Endodermal cell (in vitro differentiated cells): Measurements from ENCODE around the gene MYL12A. TPM values are rescaled to one million over a fixed set of nuclear protein-coding genes. Genes with fewer than 3 reads are reported as not detected.

Source experiments
- DNase-seq: peaks from one replicate; pipeline ENCODE4 v3.0.0-alpha.2; 2017
- H3K27ac ChIP-seq: 2 replicates; pipeline ENCODE4 v1.5.1; 2013; ENCODE audit warnings: mild to moderate bottlenecking, low read depth, low read length, moderate library complexity
- H3K27me3 ChIP-seq: 2 replicates; pipeline ENCODE4 v1.6.1; 2013; ENCODE audit warnings: mild to moderate bottlenecking, low read length, moderate library complexity; ENCODE audit not compliant: insufficient read depth, control insufficient read depth, poor library complexity, severe bottlenecking
- H3K36me3 ChIP-seq: 2 replicates; pipeline ENCODE4 v1.7.0; 2013; ENCODE audit warnings: mild to moderate bottlenecking, low read length, moderate library complexity; ENCODE audit not compliant: control insufficient read depth, insufficient read depth
- H3K4me1 ChIP-seq: one replicate; pipeline ENCODE4 v1.7.0; 2013; ENCODE audit warnings: low read length; ENCODE audit not compliant: control insufficient read depth, insufficient read depth
- H3K4me3 ChIP-seq: 2 replicates; pipeline ENCODE4 v1.5.1; 2013; ENCODE audit warnings: mild to moderate bottlenecking, low read length, moderate library complexity
- H3K9ac ChIP-seq: 2 replicates; pipeline ENCODE4 v1.6.1; 2013; ENCODE audit warnings: mild to moderate bottlenecking, low read length, moderate library complexity; ENCODE audit not compliant: poor library complexity, severe bottlenecking; ENCODE audit errors: extremely low read depth
- H3K9me3 ChIP-seq: 2 replicates; pipeline ENCODE4 v1.6.1; 2013; ENCODE audit warnings: mild to moderate bottlenecking, low read length, moderate library complexity; ENCODE audit not compliant: control insufficient read depth
- H3K27ac Mint-ChIP-seq: 2 replicates; pipeline ENCODE4 v1.8.0; 2020; ENCODE audit warnings: mixed read lengths
- H3K27me3 Mint-ChIP-seq: 2 replicates; pipeline ENCODE4 v1.8.0; 2021; ENCODE audit warnings: mild to moderate bottlenecking, mixed read lengths; ENCODE audit not compliant: insufficient read depth
- H3K36me3 Mint-ChIP-seq: 2 replicates; pipeline ENCODE4 v1.8.0; 2020; ENCODE audit warnings: low read depth, mixed read lengths
- H3K4me1 Mint-ChIP-seq: 2 replicates; pipeline ENCODE4 v1.8.0; 2020; ENCODE audit warnings: mixed read lengths
- H3K4me3 Mint-ChIP-seq: 2 replicates; pipeline ENCODE4 v1.8.0; 2020; ENCODE audit warnings: mild to moderate bottlenecking, moderate library complexity, mixed read lengths
- H3K9me3 Mint-ChIP-seq: 2 replicates; pipeline ENCODE4 v1.8.0; 2020; ENCODE audit warnings: mild to moderate bottlenecking, mixed read lengths
- CTCF ChIP-seq: fragments of 200-600 bp; sonication (generic); conservative IDR thresholded peaks from 2 replicates; pipeline ENCODE4 v1.5.0; 2021; ENCODE audit warnings: antibody characterized with exemption, mild to moderate bottlenecking
- WGBS, 2 experiments: methylation state at CpG; one replicate each; pipeline versions ENCODE4 v1.1.5 to v1.1.7; 2013; ENCODE audit warnings: missing lambda C conversion rate in 2 of 2, mixed read lengths in 1 of 2; ENCODE audit not compliant: insufficient coverage in 1 of 2, insufficient read length in 1 of 2; 5-methylcytosine and 5-hydroxymethylcytosine counted together
- total RNA-seq, 2 donors: library from RNA; stranded (reverse); fragmentation: NEBNext Ultra II Directional in 1 of 2; extraction: Animal tissue kit (Norgen Biotek cat#: 25700) in 1 of 2; gene quantifications; 2 replicates in 1 of 2; 3 replicates in 1 of 2; pipeline ENCODE4 v1.2.1, GENCODE V29; 2021

Gene MYL12A
- total RNA-seq, 2 donors from 2014 or later, result 267 to 271 TPM

- no peak for TF ChIP-seq CTCF
- Histone ChIP-seq H3K4me3 (no peak overlapping the region), H3K27ac (no peak overlapping the region), H3K4me1 (no peaks in the 10 kb centered on the region), H3K36me3 (no peaks in the 10 kb centered on the region), H3K9ac (no peak overlapping the region), H3K9me3 (no peaks in the 10 kb centered on the region), H3K27me3 (no peaks in the 10 kb centered on the region)
- H3K27ac Mint-ChIP-seq, result no peak overlapping the region
- H3K27me3 Mint-ChIP-seq, result peaks cover 4% of the 10 kb centered on the region
- no peaks in the 10 kb centered on the region for H3K36me3 Mint-ChIP-seq
- WGBS, 2 experiments, result no CpG with 5 or more reads among the region's 1 CpG
- peaks cover 9% of the 10 kb centered on the region for H3K4me1 Mint-ChIP-seq
- H3K4me3 Mint-ChIP-seq, result no peak overlapping the region
- DNase-seq, result no peak
- peaks cover 2% of the 10 kb centered on the region for H3K9me3 Mint-ChIP-seq
These were observed 57.2 kb downstream of the MYL12A start for GRCh38 chr18:3304832-3305231.

- H3K9me3 Mint-ChIP-seq, result peaks cover 2% of the 10 kb centered on the region
- no peak overlapping the region for H3K27ac Mint-ChIP-seq
- Histone ChIP-seq H3K4me3 (no peak overlapping the region), H3K9me3 (no peaks in the 10 kb centered on the region), H3K27ac (no peak overlapping the region), H3K36me3 (no peaks in the 10 kb centered on the region), H3K4me1 (no peaks in the 10 kb centered on the region), H3K9ac (no peak overlapping the region), H3K27me3 (no peaks in the 10 kb centered on the region)
- no peak for DNase-seq
- no peak for TF ChIP-seq CTCF
- H3K36me3 Mint-ChIP-seq, result no peaks in the 10 kb centered on the region
- peaks cover 1% of the 10 kb centered on the region for H3K27me3 Mint-ChIP-seq
- H3K4me3 Mint-ChIP-seq, result no peak overlapping the region
- WGBS, 2 experiments, result 89 to 96% methylated on average over 4 to 7 of the region's 7 CpGs
- peaks cover 9% of the 10 kb centered on the region for H3K4me1 Mint-ChIP-seq
These were observed 57.8 kb downstream of the MYL12A start for GRCh38 chr18:3305354-3305762.

Other genes with a start within 250 kb of the MYL12A start
- 10 to 100 TPM; 22.9 to 31.8 TPM for gene LPIN2, start 234.7 kb upstream of the MYL12A start, total RNA-seq
- under 1 TPM; 0.49 to 0.88 TPM for gene MYOM1, start 27.8 kb upstream of the MYL12A start, total RNA-seq
- 100 to 1,000 TPM; 190 to 198 TPM for gene MYL12B, start 14.3 kb downstream of the MYL12A start, total RNA-seq
- 100 to 1,000 TPM; 417 to 575 TPM for gene TGIF1, start 202.4 kb downstream of the MYL12A start, total RNA-seq